Putamen (tissue), 1 donor: ENCODE results near the gene SIGLEC1.
A peak's percentile ranks its signal among the peaks of the same experiment; 100 is the strongest.

ENCODE experiments used
- DNase-seq: peaks from one replicate; pipeline ENCODE4 v3.0.0-alpha.2; 2016; ENCODE audit warnings: low spot score

Gene SIGLEC1

GRCh38 chr20:3701061-3701998, 11.1 kb downstream of the SIGLEC1 start:
- no peak for DNase-seq

- DNase-seq, result no peak
These were observed 13.4 kb downstream of the SIGLEC1 start for GRCh38 chr20:3699037-3699436.

- DNase-seq, result no peak
These were observed 13.8 kb downstream of the SIGLEC1 start for GRCh38 chr20:3698591-3699001.

- no peak for DNase-seq
These were observed 14.7 kb downstream of the SIGLEC1 start for GRCh38 chr20:3697588-3698305.

GRCh38 chr20:3696745-3697587, 15.4 kb downstream of the SIGLEC1 start:
- no peak for DNase-seq

- no peak for DNase-seq
These were observed 16.2 kb downstream of the SIGLEC1 start for GRCh38 chr20:3696200-3696599.

- DNase-seq, result no peak
These were observed 17.5 kb downstream of the SIGLEC1 start for GRCh38 chr20:3694864-3695263.

- DNase-seq, result no peak
These were observed 19.0 kb downstream of the SIGLEC1 start for GRCh38 chr20:3693376-3693775.

- DNase-seq, result no peak
These were observed 19.6 kb downstream of the SIGLEC1 start for GRCh38 chr20:3692706-3693294.

GRCh38 chr20:3691897-3692296, 20.5 kb downstream of the SIGLEC1 start:
- no peak for DNase-seq

GRCh38 chr20:3691306-3691705, 21.1 kb downstream of the SIGLEC1 start:
- DNase-seq, result no peak

GRCh38 chr20:3690413-3690812, 22.0 kb downstream of the SIGLEC1 start:
- no peak for DNase-seq

GRCh38 chr20:3689978-3690377, 22.4 kb downstream of the SIGLEC1 start:
- DNase-seq, result no peak

- DNase-seq, result no peak
These were observed 24.7 kb downstream of the SIGLEC1 start for GRCh38 chr20:3687655-3688054.

- DNase-seq, result peak; percentile 62
These were observed 25.5 kb downstream of the SIGLEC1 start for GRCh38 chr20:3686867-3687321.

- no peak for DNase-seq
These were observed 26.0 kb downstream of the SIGLEC1 start for GRCh38 chr20:3686421-3686820.

- no peak for DNase-seq
These were observed 27.1 kb downstream of the SIGLEC1 start for GRCh38 chr20:3685341-3685740.

- no peak for DNase-seq
These were observed 30.2 kb downstream of the SIGLEC1 start, which contains the start of gene ADAM33 for GRCh38 chr20:3681931-3682781. TSS of gene ADAM33 (minus strand) at chr20:3682010. CDS start at chr20:3682004, 6 bp downstream.

- DNase-seq, result no peak
These were observed 31.0 kb downstream of the SIGLEC1 start for GRCh38 chr20:3681352-3681930.

GRCh38 chr20:3680701-3681351, 31.6 kb downstream of the SIGLEC1 start:
- no peak for DNase-seq
